ENCODE data around the gene ATE1.

GRCh38 chr10:121886997-121887622 is 40.7 kb downstream of the ATE1 start:
- TF ChIP-seq CTCF (IDR thresholded peaks at IDR 0.05), result peak; percentile 64; the same call in 1 of the 2 replicates
- no peak for TF ChIP-seq AFF4 (CRISPR knock-in tag; IDR thresholded peaks at IDR 0.05; ENCODE audit: borderline replicate concordance)
- no peak for TF ChIP-seq CREB1 (CRISPR knock-in tag; IDR thresholded peaks at IDR 0.05)
- TF ChIP-seq E2F5 (CRISPR knock-in tag; IDR thresholded peaks at IDR 0.05), result no peak

All from WTC11 (cell line).